ENCODE measurements around the gene AKAP3.

- TF ChIP-seq RNF2 (IDR thresholded peaks at IDR 0.05; ENCODE audit: borderline replicate concordance, low read depth) (no peak), HEYL (CRISPR knock-in tag; IDR thresholded peaks at IDR 0.05) (no peak), MAZ (IDR thresholded peaks at IDR 0.05; ENCODE audit: borderline replicate concordance, low read depth, low read length) (no peak), RFX5 (IDR thresholded peaks at IDR 0.05) (no peak), PHF8 (IDR thresholded peaks at IDR 0.05; ENCODE audit: borderline replicate concordance, low read depth) (no peak), RARB (CRISPR knock-in tag; IDR thresholded peaks at IDR 0.05) (no peak), KDM5A (IDR thresholded peaks at IDR 0.05) (no peak), POLR2A (IDR thresholded peaks at IDR 0.05; ENCODE audit: low read length) (no peak), ESRRA (IDR thresholded peaks at IDR 0.05; ENCODE audit: borderline replicate concordance, low read length) (no peak), ZC3H11A (IDR thresholded peaks at IDR 0.05) (no peak)
- TF ChIP-seq, protein P1, sequence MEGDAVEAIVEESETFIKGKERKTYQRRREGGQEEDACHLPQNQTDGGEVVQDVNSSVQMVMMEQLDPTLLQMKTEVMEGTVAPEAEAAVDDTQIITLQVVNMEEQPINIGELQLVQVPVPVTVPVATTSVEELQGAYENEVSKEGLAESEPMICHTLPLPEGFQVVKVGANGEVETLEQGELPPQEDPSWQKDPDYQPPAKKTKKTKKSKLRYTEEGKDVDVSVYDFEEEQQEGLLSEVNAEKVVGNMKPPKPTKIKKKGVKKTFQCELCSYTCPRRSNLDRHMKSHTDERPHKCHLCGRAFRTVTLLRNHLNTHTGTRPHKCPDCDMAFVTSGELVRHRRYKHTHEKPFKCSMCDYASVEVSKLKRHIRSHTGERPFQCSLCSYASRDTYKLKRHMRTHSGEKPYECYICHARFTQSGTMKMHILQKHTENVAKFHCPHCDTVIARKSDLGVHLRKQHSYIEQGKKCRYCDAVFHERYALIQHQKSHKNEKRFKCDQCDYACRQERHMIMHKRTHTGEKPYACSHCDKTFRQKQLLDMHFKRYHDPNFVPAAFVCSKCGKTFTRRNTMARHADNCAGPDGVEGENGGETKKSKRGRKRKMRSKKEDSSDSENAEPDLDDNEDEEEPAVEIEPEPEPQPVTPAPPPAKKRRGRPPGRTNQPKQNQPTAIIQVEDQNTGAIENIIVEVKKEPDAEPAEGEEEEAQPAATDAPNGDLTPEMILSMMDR (IDR thresholded peaks at IDR 0.05): no peak
- TF ChIP-seq, protein P2, sequence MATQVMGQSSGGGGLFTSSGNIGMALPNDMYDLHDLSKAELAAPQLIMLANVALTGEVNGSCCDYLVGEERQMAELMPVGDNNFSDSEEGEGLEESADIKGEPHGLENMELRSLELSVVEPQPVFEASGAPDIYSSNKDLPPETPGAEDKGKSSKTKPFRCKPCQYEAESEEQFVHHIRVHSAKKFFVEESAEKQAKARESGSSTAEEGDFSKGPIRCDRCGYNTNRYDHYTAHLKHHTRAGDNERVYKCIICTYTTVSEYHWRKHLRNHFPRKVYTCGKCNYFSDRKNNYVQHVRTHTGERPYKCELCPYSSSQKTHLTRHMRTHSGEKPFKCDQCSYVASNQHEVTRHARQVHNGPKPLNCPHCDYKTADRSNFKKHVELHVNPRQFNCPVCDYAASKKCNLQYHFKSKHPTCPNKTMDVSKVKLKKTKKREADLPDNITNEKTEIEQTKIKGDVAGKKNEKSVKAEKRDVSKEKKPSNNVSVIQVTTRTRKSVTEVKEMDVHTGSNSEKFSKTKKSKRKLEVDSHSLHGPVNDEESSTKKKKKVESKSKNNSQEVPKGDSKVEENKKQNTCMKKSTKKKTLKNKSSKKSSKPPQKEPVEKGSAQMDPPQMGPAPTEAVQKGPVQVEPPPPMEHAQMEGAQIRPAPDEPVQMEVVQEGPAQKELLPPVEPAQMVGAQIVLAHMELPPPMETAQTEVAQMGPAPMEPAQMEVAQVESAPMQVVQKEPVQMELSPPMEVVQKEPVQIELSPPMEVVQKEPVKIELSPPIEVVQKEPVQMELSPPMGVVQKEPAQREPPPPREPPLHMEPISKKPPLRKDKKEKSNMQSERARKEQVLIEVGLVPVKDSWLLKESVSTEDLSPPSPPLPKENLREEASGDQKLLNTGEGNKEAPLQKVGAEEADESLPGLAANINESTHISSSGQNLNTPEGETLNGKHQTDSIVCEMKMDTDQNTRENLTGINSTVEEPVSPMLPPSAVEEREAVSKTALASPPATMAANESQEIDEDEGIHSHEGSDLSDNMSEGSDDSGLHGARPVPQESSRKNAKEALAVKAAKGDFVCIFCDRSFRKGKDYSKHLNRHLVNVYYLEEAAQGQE (IDR thresholded peaks at IDR 0.05): no peak
These were observed 79.6 kb downstream of the AKAP3 start for GRCh38 chr12:4569261-4569660.
